ENCODE results near the gene TNIK.

DNA sequence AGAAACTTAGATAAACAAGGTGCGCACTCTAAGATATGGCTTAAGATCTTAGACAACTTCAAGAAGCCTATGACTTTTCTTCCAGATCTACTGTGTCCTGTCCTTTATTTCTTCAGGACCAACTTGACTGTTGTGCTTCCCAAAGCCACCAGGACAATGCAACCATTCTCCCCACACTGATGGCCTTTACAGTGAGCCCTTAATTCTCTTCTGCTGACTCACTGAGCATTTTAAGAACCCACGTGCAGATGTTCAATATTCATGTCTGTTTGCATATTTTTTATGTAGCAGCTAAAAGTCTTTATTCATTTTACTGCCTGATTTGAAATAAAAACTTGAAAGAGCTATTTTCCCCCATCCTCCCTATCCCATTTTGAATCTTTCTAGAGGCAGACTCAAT lies 330.4 kb downstream of the TNIK start:
- TF ChIP-seq CTCF (IDR thresholded peaks at IDR 0.05; ENCODE audit: low read depth, low read length) (no peak), EZH2phosphoT487 (IDR thresholded peaks at IDR 0.05; ENCODE audit: low read depth) (no peak)
